Mucosa of rectum (tissue), 2 donors: Measurements from ENCODE around the gene AFAP1L1.

Experiments used
- H3K27ac ChIP-seq, 2 donors: one replicate each; pipeline ENCODE4 v1.7.0; 2013; ENCODE audit warnings: inconsistent platforms in 2 of 2, low read depth in 2 of 2, low read length in 2 of 2
- H3K27me3 ChIP-seq, 2 donors: one replicate each; pipeline ENCODE4 v1.7.0; 2013; ENCODE audit warnings: low read length in 2 of 2; ENCODE audit not compliant: control insufficient read depth in 2 of 2, insufficient read depth in 2 of 2
- H3K36me3 ChIP-seq, 2 donors: one replicate each; pipeline ENCODE4 v1.7.0; 2013; ENCODE audit warnings: low read length in 2 of 2; ENCODE audit not compliant: control insufficient read depth in 2 of 2, insufficient read depth in 2 of 2
- H3K4me1 ChIP-seq, 2 donors: one replicate each; pipeline ENCODE4 v1.7.0; 2013; ENCODE audit warnings: low read length in 2 of 2, mild to moderate bottlenecking in 1 of 2; ENCODE audit not compliant: control insufficient read depth in 2 of 2, insufficient read depth in 2 of 2
- H3K4me3 ChIP-seq, 2 donors: one replicate each; pipeline ENCODE4 v1.7.0; 2013; ENCODE audit warnings: low read length in 2 of 2
- H3K9ac ChIP-seq, 2 donors: one replicate each; pipeline ENCODE4 v1.7.0; 2013; ENCODE audit warnings: low read length in 2 of 2, low read depth in 1 of 2, mild to moderate bottlenecking in 1 of 2
- H3K9me3 ChIP-seq, 2 donors: one replicate each; pipeline ENCODE4 v1.7.0; 2013; ENCODE audit warnings: low read length in 2 of 2; ENCODE audit not compliant: control insufficient read depth in 2 of 2
- donor health status: healthy.
- donor health status: Normal muscosa, but diverticular disease.

AFAP1L1 gene

DNA sequence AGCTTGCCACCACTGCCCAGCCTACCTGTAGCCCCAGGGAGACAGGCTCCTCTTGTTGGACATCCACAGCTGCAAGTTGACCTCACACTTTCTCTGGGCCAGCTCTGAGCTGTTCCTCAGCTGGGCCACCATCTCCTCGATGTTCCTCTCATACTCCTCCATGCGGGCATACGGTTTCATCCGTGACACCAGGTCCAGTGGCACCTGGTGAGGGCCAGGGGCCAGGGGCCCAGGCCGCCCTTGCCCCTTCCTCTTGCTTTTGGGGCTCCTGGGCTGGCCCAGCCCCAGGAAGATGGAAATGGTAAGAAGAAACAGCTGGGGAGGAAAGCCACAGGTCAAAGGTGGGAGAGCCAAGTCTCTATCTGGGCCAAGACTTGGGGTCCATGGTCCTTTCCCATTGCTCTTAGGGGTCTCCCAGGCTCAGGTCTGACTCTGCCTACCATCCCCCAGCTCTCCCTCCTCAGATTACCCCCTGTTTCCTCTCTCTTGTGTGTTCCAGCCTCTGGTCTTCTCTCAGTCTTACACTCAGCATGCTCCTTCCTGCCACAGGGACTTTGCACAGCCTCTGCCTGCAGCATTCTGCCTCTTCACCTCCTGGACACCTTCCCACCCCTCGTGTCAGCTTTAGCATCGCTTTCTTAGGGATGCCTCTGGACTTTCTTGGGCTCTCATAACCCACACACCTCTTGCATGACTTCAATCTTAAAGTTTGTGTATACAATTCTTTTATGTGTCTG is 105.2 kb downstream of the AFAP1L1 start:
- Histone ChIP-seq H3K27ac (no peak overlapping the region), H3K36me3 (no peaks in the 10 kb centered on the region), H3K9me3 (no peaks in the 10 kb centered on the region), H3K9ac (no peak overlapping the region), H3K4me3 (no peak overlapping the region), H3K27me3 (no peaks in the 10 kb centered on the region), H3K4me1 (no peaks in the 10 kb centered on the region)

DNA sequence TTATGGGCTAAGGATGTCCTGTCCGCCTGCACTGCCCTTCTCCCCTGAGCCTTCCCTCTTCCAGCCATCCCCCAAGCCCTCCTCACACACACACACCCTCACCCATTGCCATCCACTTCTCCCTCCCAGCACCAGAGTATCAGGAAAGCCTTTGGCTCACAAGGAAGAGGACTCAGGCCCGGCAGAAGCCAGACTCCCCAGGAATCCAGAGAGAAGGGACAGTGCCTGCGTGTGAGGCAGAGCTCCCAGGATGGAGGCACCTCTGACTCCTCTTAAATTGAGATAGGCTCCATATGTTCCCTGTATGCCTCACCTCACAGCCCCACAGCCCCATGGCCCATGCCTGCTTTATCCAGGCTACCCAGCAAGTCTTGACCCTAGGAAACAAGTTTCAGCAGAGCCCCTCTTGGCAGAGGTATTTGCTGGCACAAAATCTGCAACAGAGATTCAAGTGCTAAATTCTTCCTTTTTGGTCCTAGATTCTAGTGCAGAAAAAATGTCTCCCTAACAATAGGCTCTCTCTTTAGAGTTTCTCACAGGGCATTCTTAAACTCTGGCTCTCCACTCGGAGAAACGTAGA is 106.7 kb downstream of the AFAP1L1 start:
- Histone ChIP-seq H3K9me3 (no peaks in the 10 kb centered on the region), H3K4me3 (no peak overlapping the region), H3K27ac (peak overlapping the region in 1 of 2 donors; percentile 53), H3K4me1 (no peaks in the 10 kb centered on the region), H3K9ac (no peak overlapping the region), H3K27me3 (no peaks in the 10 kb centered on the region), H3K36me3 (no peaks in the 10 kb centered on the region)

DNA sequence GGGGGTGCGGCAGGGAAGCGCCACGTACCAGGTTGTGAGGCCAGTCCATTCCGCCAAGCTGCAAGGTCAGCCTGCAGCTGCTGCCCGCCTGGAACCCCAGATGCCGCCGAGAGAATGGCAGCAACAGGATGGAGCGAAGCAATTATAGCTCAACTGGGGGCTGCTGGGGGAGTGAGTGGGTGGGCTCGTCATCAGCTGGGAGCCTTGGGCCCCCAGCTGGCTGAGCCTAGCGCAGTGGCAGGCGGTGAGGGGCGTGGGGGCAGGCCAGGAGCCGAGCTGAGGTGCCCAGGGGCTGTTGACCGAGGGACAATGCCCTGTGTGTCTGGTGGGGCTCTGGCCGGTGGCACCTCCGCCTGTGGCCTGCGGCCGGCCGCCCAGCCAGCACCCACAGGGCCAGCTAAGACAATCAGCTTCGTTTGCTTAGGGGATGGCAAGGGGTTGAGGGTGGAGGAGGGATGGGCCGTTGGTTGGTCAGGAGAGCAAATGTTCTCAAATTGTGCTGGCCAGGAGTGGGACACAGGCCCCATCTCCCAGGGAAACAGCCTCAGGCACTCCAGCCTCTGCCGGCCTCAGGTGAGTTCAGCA is 107.6 kb downstream of the AFAP1L1 start, which contains the start of gene IL17B:
IL17B (minus strand) TSS at position 116 of the 585 bp plus-strand sequence; CDS start at position 49, 67 bp downstream.
- H3K4me1 ChIP-seq, result no peaks in the 10 kb centered on the region
- no peak within 1 kb of the TSS for H3K4me3 ChIP-seq
- H3K27me3 ChIP-seq, result no peaks in the 10 kb centered on the region
- no peak within 1 kb of the TSS for H3K9ac ChIP-seq
- no peaks in the 10 kb centered on the region for H3K36me3 ChIP-seq
- H3K9me3 ChIP-seq, result no peaks in the 10 kb centered on the region
- peak within 1 kb of the TSS; percentile 53 to 59 for H3K27ac ChIP-seq

DNA sequence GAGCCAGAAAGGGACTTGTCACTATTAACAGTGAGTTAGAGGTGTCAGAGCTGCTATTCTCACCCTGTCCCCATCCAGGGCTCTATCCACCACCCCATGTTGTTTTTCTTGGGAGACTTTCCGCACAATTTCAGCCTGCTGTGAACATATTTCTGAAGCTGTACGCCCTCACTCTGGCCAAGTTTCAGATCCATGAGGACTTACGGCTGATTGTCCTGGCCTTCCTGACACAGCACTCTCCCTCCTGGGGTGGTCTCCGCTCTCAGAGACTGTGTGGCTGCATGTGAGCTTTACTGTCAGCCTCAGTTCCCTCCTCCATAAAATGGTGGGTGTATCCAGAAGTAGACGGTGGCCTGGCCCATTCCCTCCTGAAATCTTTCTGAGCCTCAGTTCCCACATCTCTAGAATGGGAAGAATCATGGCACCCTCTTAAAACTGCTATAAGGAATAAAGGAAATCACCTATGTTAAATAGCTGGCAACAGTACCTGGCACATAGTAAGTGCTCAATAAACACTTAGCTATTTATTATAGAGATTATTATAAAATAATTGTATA is 108.2 kb downstream of the AFAP1L1 start:
- Histone ChIP-seq H3K4me1 (peaks cover 0 to 3% of the 10 kb centered on the region in 2 donors), H3K9me3 (no peaks in the 10 kb centered on the region), H3K27ac (peak overlapping the region; percentile 53 to 59), H3K4me3 (no peak overlapping the region), H3K9ac (no peak overlapping the region), H3K36me3 (no peaks in the 10 kb centered on the region), H3K27me3 (no peaks in the 10 kb centered on the region)

DNA sequence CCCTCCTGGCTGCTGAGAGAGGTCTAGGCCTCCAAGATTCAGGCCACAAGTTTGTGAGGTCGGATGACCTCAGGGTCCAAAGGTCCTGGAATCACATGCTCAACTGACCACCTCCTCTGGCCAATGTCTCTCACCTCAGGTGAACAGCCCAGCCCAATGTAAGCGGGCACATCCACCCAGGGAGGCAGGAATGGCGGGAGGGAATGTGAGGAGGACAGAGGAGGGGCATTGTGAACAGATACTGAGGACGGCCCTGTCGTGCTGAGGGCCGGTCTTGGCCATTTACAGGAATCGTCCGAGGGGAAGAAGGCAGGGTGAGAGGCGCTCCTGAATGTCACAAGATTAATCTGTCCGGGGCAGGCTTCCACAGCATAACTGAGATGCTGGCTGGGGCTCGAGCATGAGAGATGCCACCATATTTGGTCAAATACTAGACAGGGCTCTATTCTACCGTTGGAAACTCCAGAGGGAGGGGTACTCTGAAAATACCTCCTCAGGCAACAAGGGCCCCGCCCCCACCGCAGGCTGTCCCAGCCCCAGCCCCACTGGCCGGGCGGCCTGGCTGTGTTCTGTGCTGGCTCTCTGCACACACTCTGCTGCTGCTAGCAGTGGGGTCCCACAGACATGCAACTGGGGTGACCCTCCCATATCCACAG is 108.9 kb downstream of the AFAP1L1 start:
- H3K27ac ChIP-seq, result peak overlapping the region; percentile 75 to 80
- H3K4me3 ChIP-seq, result no peak overlapping the region
- H3K36me3 ChIP-seq, result no peaks in the 10 kb centered on the region
- H3K4me1 ChIP-seq, result peaks cover 0 to 3% of the 10 kb centered on the region in 2 donors
- H3K9ac ChIP-seq, result no peak overlapping the region
- no peaks in the 10 kb centered on the region for H3K9me3 ChIP-seq
- no peaks in the 10 kb centered on the region for H3K27me3 ChIP-seq

DNA sequence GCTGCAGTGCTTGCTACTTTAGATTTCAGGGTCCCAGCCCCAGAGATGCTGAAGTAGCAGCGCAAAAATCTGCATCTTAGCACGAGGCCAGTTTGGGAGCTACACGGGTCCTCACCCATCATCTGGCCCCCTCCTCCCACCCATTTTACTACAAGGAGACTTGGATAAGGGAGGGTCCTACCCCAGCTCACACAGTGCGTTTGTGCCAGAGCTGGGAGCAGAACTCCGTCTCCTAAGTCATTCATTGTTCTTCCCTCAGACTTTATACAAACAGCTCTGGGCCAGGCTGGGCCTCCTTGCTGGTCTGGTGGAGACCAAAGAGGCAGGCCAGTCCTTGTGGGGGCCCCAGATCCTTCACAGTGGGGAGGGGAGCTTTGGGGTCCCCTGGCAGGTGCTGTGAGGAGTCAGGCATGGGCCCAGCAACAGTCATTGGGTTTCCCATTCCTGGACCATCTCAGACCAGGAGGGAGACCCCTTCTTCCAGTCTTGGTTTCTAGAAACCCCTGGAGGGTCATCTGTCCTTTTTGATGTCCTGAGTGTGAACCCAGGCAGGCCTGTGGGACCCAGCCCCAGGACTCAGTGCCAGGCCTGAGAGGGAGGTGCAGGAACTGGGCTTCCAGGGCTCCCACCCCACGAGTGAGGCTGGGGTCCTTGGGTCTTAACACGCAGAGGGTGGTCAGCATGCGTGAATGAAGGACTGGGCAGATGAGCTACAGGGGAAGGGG is 109.8 kb downstream of the AFAP1L1 start:
- H3K4me1 ChIP-seq, result peaks cover 2 to 3% of the 10 kb centered on the region in 2 donors
- H3K4me3 ChIP-seq, result peak overlapping the region in 1 of 2 donors; percentile 9
- peak overlapping the region; percentile 16 to 28 for H3K9ac ChIP-seq
- no peaks in the 10 kb centered on the region for H3K36me3 ChIP-seq
- no peaks in the 10 kb centered on the region for H3K9me3 ChIP-seq
- H3K27ac ChIP-seq, result peak overlapping the region; percentile 71 to 80
- no peaks in the 10 kb centered on the region for H3K27me3 ChIP-seq

DNA sequence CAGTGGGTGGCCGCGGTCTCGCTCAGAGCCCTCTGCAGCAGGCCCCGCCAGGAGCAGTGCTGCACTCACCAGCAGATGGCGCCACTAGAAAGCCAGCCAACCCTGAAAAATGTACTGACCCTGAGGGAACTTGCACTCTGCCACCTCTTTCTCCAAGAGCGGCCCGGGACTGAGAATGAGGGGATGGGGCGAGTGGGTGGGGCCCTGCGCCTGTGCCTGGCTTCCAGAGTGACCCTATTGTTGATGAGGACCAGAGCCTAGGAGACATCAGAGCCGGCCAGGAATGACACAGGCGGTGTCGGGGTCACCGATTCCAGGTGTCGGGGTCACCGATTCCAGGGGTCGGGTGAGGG is 110.3 kb downstream of the AFAP1L1 start:
- Histone ChIP-seq H3K36me3 (no peaks in the 10 kb centered on the region), H3K9ac (peak overlapping the region; percentile 16 to 54), H3K27me3 (no peaks in the 10 kb centered on the region), H3K27ac (peak overlapping the region; percentile 71 to 80), H3K4me1 (peaks cover 2 to 3% of the 10 kb centered on the region in 2 donors), H3K4me3 (peak overlapping the region in 1 of 2 donors; percentile 16), H3K9me3 (no peaks in the 10 kb centered on the region)

DNA sequence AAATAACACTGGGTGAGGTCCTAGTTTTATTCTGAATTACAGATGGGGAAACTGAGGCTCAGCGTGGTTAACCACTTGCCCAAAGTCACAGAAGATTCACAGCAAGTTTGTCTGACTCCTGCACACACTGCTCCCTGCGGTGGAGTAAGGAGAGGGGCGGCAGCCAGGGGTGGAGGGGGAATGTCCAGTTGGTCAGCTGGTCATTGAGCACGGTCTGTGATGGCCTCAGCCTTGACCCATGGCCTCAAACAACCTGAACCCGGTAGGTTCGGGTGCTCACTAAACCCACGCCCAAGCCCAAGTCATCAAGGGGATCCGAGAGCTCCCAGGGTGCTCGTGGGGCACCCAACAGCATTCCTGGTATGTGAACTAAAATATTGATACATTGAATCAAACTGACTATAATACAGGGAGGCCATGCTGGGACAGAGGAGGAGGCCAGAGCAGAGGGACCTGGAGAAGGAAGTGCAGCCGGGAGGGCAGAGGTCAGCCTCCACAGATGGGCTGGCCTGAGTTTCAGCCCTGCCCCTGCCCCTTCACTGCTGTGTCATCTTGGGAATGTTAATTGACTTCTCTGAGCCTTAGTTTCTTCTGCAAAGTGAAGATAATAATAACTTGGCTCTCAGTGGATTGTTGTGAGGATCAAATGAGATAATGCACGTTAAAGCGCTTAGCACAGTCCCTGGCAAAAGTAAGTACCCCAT is 111.0 kb downstream of the AFAP1L1 start:
- Histone ChIP-seq H3K9ac (peak overlapping the region; percentile 18 to 54), H3K27me3 (no peaks in the 10 kb centered on the region), H3K9me3 (no peaks in the 10 kb centered on the region), H3K4me3 (peak overlapping the region in 1 of 2 donors; percentile 16), H3K4me1 (peaks cover 2 to 3% of the 10 kb centered on the region in 2 donors), H3K36me3 (no peaks in the 10 kb centered on the region), H3K27ac (peak overlapping the region; percentile 71 to 80)

DNA sequence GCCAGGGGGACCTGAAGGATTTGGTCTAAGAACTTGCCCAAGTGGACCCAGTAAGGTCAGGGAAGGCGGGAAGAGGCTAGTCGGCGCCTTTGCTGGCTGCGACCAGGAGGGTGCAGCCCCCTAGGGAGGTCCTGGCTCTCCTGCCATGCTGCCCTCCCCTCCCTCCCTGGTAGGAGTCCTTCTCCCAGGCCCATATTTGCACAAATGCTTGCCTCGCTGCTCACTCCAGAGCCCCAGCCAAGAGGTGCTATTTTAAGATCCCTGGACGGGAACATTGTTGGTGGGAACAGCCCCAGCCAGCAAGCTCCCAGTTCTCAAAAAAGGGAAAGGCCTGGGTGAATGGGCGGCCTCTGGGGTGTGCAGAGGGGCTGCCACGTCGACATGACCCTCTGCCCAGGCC is 111.7 kb downstream of the AFAP1L1 start:
- no peaks in the 10 kb centered on the region for H3K27me3 ChIP-seq
- H3K27ac ChIP-seq, result peak overlapping the region; percentile 71 to 80
- no peaks in the 10 kb centered on the region for H3K9me3 ChIP-seq
- H3K4me3 ChIP-seq, result no peak overlapping the region
- H3K4me1 ChIP-seq, result peaks cover 2 to 3% of the 10 kb centered on the region in 2 donors
- no peaks in the 10 kb centered on the region for H3K36me3 ChIP-seq
- H3K9ac ChIP-seq, result peak overlapping the region in 1 of 2 donors; percentile 41
